ENCODE results near the gene DCAF11.

Gene DCAF11

DNA sequence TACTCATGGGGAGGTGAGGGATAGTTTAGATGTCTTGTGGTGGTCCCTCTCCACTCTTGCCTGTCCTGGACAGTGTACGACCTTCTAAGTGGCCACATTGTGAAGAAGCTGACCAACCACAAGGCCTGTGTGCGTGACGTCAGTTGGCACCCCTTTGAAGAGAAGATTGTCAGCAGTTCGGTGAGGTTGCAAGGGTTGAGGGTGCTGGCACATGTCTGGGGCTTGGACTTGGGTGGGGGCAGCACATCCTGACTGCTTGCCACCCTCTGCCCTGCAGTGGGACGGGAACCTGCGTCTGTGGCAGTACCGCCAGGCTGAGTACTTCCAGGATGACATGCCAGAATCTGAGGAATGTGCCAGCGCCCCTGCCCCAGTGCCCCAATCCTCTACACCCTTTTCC, 8.3 kb downstream of the DCAF11 start:
- no peaks in the 10 kb centered on the region for H4K20me1 ChIP-seq (ENCODE audit: insufficient read depth, low read length)
- H3K4me1 ChIP-seq (ENCODE audit: insufficient read depth, low read length, severe bottlenecking): no peaks in the 10 kb centered on the region
- H3K9ac ChIP-seq (ENCODE audit: low read length): no peak overlapping the region
- no peak overlapping the region for H3K27ac ChIP-seq (ENCODE audit: low read depth, low read length, poor library complexity, severe bottlenecking)
- H3K4me3 ChIP-seq (ENCODE audit: low read depth, low read length, poor library complexity, severe bottlenecking): no peak overlapping the region
- H3F3A ChIP-seq (ENCODE audit: insufficient read depth, low read length): no peaks in the 10 kb centered on the region
- TF ChIP-seq EZH2 (IDR thresholded peaks at IDR 0.05; ENCODE audit: borderline replicate concordance, low read length): no peak
- TF ChIP-seq, protein P1, sequence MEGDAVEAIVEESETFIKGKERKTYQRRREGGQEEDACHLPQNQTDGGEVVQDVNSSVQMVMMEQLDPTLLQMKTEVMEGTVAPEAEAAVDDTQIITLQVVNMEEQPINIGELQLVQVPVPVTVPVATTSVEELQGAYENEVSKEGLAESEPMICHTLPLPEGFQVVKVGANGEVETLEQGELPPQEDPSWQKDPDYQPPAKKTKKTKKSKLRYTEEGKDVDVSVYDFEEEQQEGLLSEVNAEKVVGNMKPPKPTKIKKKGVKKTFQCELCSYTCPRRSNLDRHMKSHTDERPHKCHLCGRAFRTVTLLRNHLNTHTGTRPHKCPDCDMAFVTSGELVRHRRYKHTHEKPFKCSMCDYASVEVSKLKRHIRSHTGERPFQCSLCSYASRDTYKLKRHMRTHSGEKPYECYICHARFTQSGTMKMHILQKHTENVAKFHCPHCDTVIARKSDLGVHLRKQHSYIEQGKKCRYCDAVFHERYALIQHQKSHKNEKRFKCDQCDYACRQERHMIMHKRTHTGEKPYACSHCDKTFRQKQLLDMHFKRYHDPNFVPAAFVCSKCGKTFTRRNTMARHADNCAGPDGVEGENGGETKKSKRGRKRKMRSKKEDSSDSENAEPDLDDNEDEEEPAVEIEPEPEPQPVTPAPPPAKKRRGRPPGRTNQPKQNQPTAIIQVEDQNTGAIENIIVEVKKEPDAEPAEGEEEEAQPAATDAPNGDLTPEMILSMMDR (IDR thresholded peaks at IDR 0.05; ENCODE audit: low read length): no peak
- H3K36me3 ChIP-seq (ENCODE audit: insufficient read depth, low read length): peaks cover 47% of the 10 kb centered on the region
- H3K9me2 ChIP-seq (ENCODE audit: low read depth, low read length): no peaks in the 10 kb centered on the region
- H3K9me3 ChIP-seq (ENCODE audit: low read length): no peaks in the 10 kb centered on the region
- H3K79me2 ChIP-seq (ENCODE audit: insufficient read depth, low read length): no peaks in the 10 kb centered on the region
- H2AFZ ChIP-seq (ENCODE audit: low read length): no peak overlapping the region
- no peaks in the 10 kb centered on the region for H3K27me3 ChIP-seq (ENCODE audit: insufficient read depth, low read length)
- H3K4me2 ChIP-seq (ENCODE audit: low read length): no peak overlapping the region

DNA sequence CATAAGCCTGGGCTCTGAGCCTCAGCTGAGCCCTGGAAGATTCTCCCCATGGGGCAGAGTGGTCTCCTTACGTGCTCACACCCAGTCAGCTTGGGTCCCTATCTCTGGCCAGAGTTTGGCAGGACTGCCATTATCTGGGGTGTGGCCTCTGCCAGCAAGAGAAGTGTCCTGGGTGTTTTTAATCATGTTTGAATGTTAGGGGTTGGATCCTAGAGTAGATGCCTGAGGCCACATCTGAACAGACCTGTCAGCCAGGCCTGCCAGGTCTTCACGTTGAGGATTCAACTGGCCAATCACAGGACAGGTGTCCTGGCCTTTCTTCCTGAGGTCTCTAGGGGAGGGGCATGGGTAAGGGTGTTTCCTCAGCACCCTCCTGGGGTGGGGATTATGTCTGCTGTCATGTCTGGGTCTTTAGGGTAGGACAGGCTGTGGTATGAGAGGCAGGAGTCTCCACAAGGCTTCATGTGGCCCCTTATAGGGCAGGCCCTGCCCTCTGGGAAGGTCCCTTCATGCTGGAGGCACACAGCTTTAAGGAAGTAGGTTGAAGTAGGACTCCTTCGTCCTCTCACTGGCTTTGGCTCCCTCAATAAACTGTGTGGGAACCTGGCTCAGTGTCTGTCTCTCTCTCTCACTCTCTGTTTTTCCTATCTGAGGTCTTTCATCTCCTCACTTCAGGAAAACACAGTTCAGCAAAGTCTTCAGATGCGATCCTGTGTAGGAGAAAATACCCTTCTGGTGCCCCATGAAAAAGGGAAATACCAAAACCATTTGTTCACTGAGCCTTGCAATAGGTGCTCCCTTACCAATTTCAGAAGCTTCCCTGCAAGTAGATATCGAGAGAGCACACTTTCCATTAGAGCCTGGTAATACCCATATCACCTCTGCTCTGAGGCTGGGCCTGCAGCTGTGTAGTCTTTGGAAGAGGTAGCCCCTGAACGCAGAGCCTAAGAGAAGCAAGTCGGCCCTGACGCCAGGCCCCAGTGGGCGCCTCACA, 9.1 kb downstream of the DCAF11 start:
- Histone ChIP-seq H3K9me3 (ENCODE audit: low read length) (no peaks in the 10 kb centered on the region), H3K27ac (ENCODE audit: low read depth, low read length, poor library complexity, severe bottlenecking) (no peak overlapping the region), H3K4me2 (ENCODE audit: low read length) (no peak overlapping the region), H3K9ac (ENCODE audit: low read length) (no peak overlapping the region), H3K4me1 (ENCODE audit: insufficient read depth, low read length, severe bottlenecking) (no peaks in the 10 kb centered on the region), H3K4me3 (ENCODE audit: low read depth, low read length, poor library complexity, severe bottlenecking) (no peak overlapping the region), H3K9me2 (ENCODE audit: low read depth, low read length) (no peaks in the 10 kb centered on the region), H3F3A (ENCODE audit: insufficient read depth, low read length) (no peaks in the 10 kb centered on the region), H4K20me1 (ENCODE audit: insufficient read depth, low read length) (no peaks in the 10 kb centered on the region), H3K36me3 (ENCODE audit: insufficient read depth, low read length) (peaks cover 39% of the 10 kb centered on the region), H3K27me3 (ENCODE audit: insufficient read depth, low read length) (no peaks in the 10 kb centered on the region), H3K79me2 (ENCODE audit: insufficient read depth, low read length) (no peaks in the 10 kb centered on the region), H2AFZ (ENCODE audit: low read length) (no peak overlapping the region)
- TF ChIP-seq, protein P1 (IDR thresholded peaks at IDR 0.05; ENCODE audit: low read length): no peak
- no peak for TF ChIP-seq EZH2 (IDR thresholded peaks at IDR 0.05; ENCODE audit: borderline replicate concordance, low read length)

DNA sequence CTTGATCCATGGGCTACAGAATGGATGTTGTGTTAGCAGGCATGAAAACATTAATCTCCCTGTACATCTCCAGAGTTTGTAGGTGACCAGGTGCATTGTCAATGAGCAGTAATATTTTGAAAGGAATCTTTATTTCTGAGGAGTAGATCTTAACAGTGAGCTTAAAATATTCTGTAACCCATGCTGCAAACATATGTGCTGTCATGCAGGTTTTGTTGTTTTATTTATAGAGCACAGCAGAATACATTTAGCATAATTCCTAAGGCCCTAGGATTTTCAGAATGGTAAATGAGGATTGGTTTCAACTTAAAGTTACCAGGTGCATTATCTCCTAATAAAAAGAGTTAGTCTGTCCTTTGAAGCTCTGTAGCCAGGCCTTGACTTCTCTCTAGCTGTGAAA, 12.4 kb downstream of the DCAF11 start:
- H3K4me2 ChIP-seq (ENCODE audit: low read length): no peak overlapping the region
- no peaks in the 10 kb centered on the region for H3F3A ChIP-seq (ENCODE audit: insufficient read depth, low read length)
- H3K9me2 ChIP-seq (ENCODE audit: low read depth, low read length): no peaks in the 10 kb centered on the region

More for the DNA sequence above, 12.4 kb downstream of the DCAF11 start:
- no peaks in the 10 kb centered on the region for H3K9me3 ChIP-seq (ENCODE audit: low read length)
- no peaks in the 10 kb centered on the region for H3K79me2 ChIP-seq (ENCODE audit: insufficient read depth, low read length)
- no peak overlapping the region for H3K9ac ChIP-seq (ENCODE audit: low read length)
- no peak for TF ChIP-seq EZH2 (IDR thresholded peaks at IDR 0.05; ENCODE audit: borderline replicate concordance, low read length)
- TF ChIP-seq, protein P1 (IDR thresholded peaks at IDR 0.05; ENCODE audit: low read length): no peak
- peaks cover 2% of the 10 kb centered on the region for H3K4me1 ChIP-seq (ENCODE audit: insufficient read depth, low read length, severe bottlenecking)
- H3K27me3 ChIP-seq (ENCODE audit: insufficient read depth, low read length): no peaks in the 10 kb centered on the region
- H3K4me3 ChIP-seq (ENCODE audit: low read depth, low read length, poor library complexity, severe bottlenecking): no peak overlapping the region
- H4K20me1 ChIP-seq (ENCODE audit: insufficient read depth, low read length): no peaks in the 10 kb centered on the region
- H3K27ac ChIP-seq (ENCODE audit: low read depth, low read length, poor library complexity, severe bottlenecking): no peak overlapping the region
- no peak overlapping the region for H2AFZ ChIP-seq (ENCODE audit: low read length)
- H3K36me3 ChIP-seq (ENCODE audit: insufficient read depth, low read length): peaks cover 15% of the 10 kb centered on the region

All from OCI-LY1 (cell line).